Skeletal muscle satellite cell (primary cell): Measurements from ENCODE around the gene ALKBH4. TPM values are rescaled to one million over a fixed set of nuclear protein-coding genes. Genes with fewer than 3 reads are reported as not detected.
"Not testable (repeated sequence)": the region's sequence is repeated elsewhere in the genome, so short reads cannot be mapped to it uniquely, and the experiment has no call there.

Experiments used
- H3K27me3 ChIP-seq: 2 replicates; pipeline ENCODE4 v1.7.0; 2013; ENCODE audit warnings: low read length; ENCODE audit not compliant: control insufficient read depth, insufficient read depth
- H3K36me3 ChIP-seq: 2 replicates; pipeline ENCODE4 v1.7.0; 2013; ENCODE audit warnings: mild to moderate bottlenecking, control low read depth, low read length; ENCODE audit not compliant: insufficient read depth
- H3K4me1 ChIP-seq: 2 replicates; pipeline ENCODE4 v1.7.0; 2013; ENCODE audit warnings: low read length; ENCODE audit not compliant: control insufficient read depth, insufficient read depth
- H3K4me2 ChIP-seq: 2 replicates; pipeline ENCODE4 v1.7.0; 2013; ENCODE audit warnings: mild to moderate bottlenecking, low read length
- H3K4me3 ChIP-seq: 2 replicates; pipeline ENCODE4 v1.7.0; 2013; ENCODE audit warnings: low read length
- H3K9ac ChIP-seq: 2 replicates; pipeline ENCODE4 v1.7.0; 2013; ENCODE audit warnings: mild to moderate bottlenecking, low read depth, low read length, moderate library complexity
- H3K9me3 ChIP-seq: replicated peaks from 2 replicates; pipeline ENCODE4 v1.7.0; 2013; ENCODE audit warnings: mild to moderate bottlenecking, control low read depth, low read length
- total RNA-seq: library from RNA; depleted of rRNA; stranded (reverse); fragments of >200 nt; gene quantifications from 2 replicates; pipeline ENCODE4 v1.2.3, GENCODE V29; 2012; rRNA removed

ALKBH4 gene, protein sequence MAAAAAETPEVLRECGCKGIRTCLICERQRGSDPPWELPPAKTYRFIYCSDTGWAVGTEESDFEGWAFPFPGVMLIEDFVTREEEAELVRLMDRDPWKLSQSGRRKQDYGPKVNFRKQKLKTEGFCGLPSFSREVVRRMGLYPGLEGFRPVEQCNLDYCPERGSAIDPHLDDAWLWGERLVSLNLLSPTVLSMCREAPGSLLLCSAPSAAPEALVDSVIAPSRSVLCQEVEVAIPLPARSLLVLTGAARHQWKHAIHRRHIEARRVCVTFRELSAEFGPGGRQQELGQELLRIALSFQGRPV
- 13.8 and 17.0 TPM in 2 replicates for total RNA-seq

DNA sequence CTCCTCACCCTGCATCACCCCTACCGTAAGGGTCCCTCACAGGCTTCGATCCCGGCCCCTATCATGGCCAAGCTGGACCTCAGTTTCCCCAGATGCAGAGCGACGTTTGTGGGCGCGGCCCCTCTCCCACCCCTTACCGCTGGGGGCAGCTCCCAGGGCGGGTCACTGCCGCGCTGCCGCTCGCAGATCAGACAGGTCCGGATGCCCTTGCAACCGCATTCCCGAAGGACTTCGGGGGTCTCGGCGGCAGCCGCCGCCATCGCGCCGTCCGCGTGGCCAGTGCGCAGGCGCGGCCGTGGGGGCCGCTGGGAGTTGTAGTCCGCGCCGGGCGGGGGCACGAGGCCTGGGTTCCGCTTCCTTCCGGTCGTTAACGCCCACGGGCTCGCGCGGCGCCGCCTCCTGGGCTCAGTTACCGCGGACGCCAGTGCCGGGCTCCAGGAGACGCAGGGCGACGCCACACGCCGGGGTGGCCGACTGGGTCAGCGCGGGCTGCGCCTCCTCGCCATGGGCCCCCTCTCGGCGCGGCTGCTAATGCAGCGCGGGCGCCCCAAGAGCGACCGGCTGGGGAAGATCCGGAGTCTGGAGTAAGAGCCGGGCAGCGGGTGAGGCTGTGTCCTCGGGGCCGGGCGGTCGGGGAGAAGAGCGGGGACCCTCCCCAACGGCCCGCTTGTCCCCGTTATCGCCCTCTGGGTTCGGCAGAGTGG lies at the start of gene ALKBH4, which contains the start of gene LRWD1:
Gene ALKBH4 (minus strand): TSS at position 287 of the 704 bp plus-strand sequence. CDS start 27 bp downstream, at position 260.
Gene LRWD1 (plus strand): TSS at position 408 of the 704 bp plus-strand sequence. CDS start 97 bp downstream, at position 505.
- peak within 1 kb of the TSS; percentile 93 for H3K9ac ChIP-seq
- peaks cover 12% of the 10 kb centered on the region for H3K36me3 ChIP-seq

DNA sequence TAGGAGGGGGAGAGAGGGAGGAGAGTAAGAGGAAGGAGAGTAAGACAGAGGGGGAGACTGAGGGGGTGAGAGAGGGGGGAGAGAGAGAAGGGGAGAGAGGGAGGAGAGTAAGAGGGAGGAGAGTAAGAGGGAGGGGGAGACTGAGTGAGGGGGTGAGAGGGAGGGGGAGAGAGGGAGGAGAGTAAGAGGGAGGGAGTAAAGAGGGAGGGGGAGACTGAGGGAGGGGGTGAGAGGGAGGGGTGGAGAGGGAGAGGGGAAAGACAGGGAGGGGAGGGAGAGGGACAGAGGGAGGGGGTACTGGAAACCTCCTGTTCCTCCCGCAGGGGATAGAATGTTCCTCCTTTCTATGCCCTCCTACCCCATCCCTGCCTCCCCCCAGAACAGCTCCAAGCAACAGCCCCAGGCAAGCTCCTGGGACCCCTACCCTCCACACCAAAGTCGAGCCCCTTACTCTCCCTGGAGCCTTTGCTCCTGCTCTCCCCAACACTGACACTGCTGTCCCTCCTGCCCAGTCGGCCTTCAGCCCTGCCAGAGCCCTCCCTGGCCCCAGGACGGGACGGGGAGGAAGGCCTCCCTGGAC lies 48.1 kb upstream of the ALKBH4 start:
- H3K4me1 ChIP-seq, H3K36me3 ChIP-seq, H3K27me3 ChIP-seq, H3K9me3 ChIP-seq, H3K4me3 ChIP-seq, H3K9ac ChIP-seq: not testable (repeated sequence)
- peak overlapping the region; percentile 58 for H3K4me2 ChIP-seq

More for the DNA sequence above, at the start of gene ALKBH4, which contains the start of gene LRWD1:
- H3K4me2 ChIP-seq, result peak within 1 kb of the TSS; percentile 85
- H3K4me3 ChIP-seq, result peak within 1 kb of the TSS; percentile 98
- peaks cover 11% of the 10 kb centered on the region for H3K4me1 ChIP-seq
- H3K9me3 ChIP-seq, result no peaks in the 10 kb centered on the region
- no peaks in the 10 kb centered on the region for H3K27me3 ChIP-seq

DNA sequence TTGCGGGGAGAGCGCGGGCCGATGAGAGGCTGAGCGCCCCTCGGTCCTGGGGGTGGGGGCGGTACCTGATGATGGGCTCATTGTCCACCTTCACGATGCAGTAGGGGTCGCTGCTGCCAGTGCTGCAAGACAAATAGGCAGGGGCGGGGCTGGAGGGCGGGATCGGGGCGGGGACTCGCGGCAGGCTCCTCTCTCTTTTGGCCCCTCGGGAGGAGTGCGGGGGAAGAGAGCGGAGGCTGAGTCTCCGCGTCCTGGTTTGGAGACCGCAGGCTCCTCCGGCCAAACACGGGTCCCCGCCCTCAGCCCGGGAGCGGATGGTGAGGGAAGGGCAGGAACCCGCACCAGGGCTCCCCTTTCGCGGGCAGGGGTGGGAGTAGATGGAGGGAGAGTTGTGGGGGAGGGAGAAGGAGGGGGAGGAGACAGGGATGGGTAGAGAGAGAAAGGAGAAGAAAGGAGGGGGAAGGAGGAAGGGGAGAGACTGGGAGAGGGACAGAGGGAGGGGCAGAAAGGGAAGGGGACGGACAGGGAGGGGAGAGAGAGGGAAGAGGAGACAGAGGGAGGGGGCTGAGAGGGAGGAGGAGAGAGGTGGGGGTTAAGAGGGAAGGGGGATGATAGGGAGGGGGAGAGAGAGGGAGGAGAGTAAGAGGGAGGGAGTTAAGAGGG lies 47.3 kb upstream of the ALKBH4 start:
- H3K4me3 ChIP-seq, result not testable (repeated sequence)

DNA sequence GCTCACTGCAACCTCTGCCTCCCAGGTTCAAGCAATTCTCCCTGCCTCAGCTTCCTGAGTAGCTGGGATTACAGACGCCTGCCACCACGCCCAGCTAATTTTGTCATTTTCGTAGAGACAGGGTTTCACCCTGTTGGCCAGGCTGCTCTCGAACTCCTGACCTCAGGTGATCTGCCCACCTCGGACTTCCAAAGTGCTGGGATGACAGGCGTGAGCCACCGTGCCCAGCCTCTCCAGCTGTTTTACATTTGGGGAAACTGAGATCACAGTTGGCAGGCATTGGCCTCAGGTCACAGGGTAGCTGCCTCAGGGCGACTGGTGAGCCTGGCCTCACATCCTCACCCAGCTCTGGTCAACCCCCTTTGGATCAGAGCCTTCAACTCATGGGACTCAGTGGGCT lies 45.9 kb upstream of the ALKBH4 start:
- not testable (repeated sequence) for H3K27me3 ChIP-seq, H3K4me3 ChIP-seq, H3K9ac ChIP-seq, H3K4me1 ChIP-seq, H3K36me3 ChIP-seq, H3K9me3 ChIP-seq, H3K4me2 ChIP-seq

More for the DNA sequence above, 47.3 kb upstream of the ALKBH4 start:
- H3K36me3 ChIP-seq, H3K4me1 ChIP-seq, H3K9me3 ChIP-seq, H3K27me3 ChIP-seq, H3K9ac ChIP-seq, H3K4me2 ChIP-seq: not testable (repeated sequence)

DNA sequence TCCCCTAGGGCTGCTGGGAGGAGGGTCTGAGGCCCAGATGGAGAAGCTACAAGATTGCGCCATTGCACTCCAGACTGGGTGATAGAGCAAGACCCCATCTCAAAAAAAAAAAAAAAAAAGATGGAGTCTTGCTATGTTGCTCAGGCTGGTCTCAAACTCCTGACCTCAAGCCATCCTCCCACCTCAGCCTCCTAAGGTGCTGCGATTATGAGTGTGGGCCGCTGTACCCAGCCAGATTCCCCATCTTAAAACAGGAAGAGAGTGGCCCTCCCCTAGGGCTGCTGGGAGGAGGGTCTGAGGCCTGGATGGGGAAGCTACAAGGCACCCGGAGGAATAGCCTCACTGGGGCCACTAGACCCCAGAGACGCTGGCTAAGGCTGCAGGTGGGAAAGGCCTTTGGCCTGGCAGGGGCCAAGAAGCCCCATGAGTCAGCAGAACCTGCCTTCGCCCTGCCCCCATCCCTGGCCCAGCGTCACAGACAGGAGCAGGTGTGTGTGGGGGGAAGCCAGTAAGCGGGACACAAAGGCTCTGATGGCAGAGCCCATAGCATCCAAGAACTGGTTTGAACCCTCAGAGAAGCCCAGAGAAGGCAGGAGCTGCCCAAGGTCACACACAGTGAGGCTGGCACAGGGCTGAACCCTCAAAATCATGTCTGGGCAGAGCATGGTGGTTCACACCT lies 42.9 kb upstream of the ALKBH4 start:
- not testable (repeated sequence) for H3K36me3 ChIP-seq, H3K4me3 ChIP-seq, H3K9me3 ChIP-seq, H3K27me3 ChIP-seq, H3K9ac ChIP-seq, H3K4me1 ChIP-seq, H3K4me2 ChIP-seq

DNA sequence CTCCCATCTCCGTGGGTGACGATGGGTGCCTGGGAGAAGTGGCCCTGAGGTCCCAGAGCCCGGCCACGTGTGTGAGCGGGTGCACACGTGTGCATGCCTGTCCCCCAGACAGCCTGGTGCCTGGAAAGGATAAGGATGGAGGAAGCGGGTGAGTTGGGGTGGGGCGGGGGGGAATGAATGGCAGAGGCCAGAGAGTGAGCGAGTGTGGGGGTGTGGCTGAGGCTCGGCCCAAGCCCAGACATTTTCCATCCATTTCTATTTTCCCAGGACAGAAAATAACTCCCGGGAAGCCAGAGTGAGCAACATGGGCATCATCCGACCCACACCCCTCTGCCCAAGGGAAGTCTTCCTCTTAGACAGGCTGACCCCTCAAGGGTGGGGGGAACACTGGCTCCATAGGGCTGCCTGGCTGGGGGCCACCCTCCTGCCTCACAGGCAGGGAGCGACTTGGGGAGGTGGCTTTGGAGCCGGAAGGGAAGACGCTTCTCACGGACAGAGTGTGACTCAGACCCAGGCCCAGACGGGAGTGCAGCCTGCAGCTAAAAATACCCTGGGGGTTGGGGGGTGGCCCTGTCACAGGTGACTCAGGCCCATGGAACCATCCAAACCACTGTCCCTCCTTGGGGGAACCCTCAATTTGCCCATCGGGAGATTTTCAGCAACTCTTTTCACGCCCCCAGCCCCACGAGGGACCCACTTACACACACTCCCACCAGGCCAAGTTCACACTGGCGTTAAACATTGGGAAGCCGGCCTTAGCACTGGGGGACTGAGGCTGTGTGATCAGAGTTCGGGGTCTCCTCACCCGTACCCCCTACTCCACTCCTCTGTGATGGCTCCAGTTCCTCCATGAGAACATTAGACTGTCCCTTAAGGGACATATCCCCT lies 40.9 kb upstream of the ALKBH4 start:
- not testable (repeated sequence) for H3K9me3 ChIP-seq

DNA sequence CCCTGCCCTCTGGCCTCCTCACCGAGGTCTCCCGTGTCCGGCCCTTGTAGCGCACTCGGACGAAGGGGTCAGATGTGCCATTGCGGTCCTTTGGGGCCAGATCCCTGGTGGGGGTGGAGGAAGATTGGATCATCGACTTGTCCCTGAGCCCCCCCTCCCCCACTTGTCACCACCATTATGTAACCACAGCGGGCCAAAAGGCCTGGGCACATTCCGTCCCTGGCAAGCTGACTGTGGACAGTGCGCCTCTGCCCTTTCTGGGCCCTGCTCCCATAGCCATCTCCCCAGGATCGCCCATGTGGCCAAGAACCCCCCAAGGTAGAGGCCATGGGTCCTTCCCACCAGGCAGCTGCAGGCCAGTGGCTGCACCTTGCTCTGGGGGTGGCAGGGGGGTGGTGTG lies 38.5 kb upstream of the ALKBH4 start:
- not testable (repeated sequence) for H3K27me3 ChIP-seq, H3K9me3 ChIP-seq, H3K36me3 ChIP-seq, H3K9ac ChIP-seq, H3K4me2 ChIP-seq, H3K4me1 ChIP-seq, H3K4me3 ChIP-seq

More for the DNA sequence above, 40.9 kb upstream of the ALKBH4 start:
- not testable (repeated sequence) for H3K4me2 ChIP-seq, H3K9ac ChIP-seq, H3K4me1 ChIP-seq, H3K36me3 ChIP-seq, H3K27me3 ChIP-seq, H3K4me3 ChIP-seq

DNA sequence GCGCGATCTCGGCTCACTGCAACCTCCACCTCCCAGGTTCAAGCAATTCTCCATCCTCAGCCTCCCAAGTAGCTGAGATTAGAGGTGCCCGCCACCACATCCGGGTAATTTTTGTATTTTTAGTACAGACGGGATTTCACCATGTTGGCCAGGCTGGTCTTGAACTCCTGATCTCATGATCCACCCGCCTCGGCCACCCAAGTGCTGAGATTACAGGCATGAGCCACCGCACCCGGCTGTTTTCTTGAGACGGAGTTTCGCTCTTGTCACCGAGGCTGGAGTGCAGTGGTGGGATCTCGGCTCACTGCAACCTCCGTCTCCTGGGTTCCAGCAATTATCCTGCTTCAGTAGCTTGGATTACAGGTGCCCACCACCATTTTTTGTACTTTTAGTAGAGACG lies 33.7 kb upstream of the ALKBH4 start:
- H3K27me3 ChIP-seq, H3K9ac ChIP-seq, H3K9me3 ChIP-seq, H3K4me1 ChIP-seq, H3K4me3 ChIP-seq, H3K4me2 ChIP-seq, H3K36me3 ChIP-seq: not testable (repeated sequence)

DNA sequence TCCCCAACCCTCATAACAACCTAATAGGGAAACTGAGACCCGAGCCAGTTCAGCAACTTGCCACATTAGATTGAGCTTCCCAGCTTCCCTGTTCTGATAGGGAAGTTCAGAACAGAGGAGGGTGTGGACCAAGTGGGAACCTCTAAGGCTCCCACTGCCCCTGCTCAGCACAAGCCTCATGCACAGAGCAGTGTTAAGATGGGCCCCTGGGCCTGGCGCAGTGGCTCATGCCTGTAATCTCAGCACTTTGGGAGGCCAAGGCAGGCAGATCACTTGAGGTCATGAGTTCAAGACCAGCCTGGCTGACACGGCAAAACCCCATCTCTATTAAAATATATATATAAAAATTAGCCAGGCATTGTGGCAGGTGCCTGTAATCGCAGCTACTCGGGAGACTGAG lies 32.6 kb upstream of the ALKBH4 start:
- not testable (repeated sequence) for H3K4me2 ChIP-seq, H3K4me3 ChIP-seq, H3K9me3 ChIP-seq, H3K4me1 ChIP-seq, H3K36me3 ChIP-seq, H3K9ac ChIP-seq, H3K27me3 ChIP-seq

DNA sequence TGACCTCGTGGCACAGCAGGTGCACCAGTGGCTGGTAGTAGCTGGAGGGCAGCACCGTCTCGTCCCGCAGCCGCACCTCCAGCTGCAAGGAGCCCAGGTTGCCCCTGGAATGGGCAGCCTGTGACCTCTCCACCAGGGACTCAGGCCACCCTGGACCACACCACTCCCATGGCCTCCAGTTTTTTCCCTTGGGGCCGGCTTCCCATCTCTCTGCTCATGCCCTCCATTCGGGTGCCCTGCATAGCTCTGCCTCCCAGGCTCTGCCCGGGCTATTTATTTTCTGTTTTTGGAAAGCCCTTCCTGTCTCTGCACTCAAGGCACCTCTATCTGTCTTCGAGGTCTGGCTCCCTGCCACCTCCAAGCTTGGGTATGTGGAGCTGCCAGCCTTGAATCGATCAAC lies 32.2 kb upstream of the ALKBH4 start:
- H3K4me3 ChIP-seq, H3K36me3 ChIP-seq, H3K27me3 ChIP-seq, H3K4me2 ChIP-seq, H3K9me3 ChIP-seq, H3K4me1 ChIP-seq, H3K9ac ChIP-seq: not testable (repeated sequence)
